ENCODE data around the gene TBC1D3I.

Gene TBC1D3I

GRCh38 chr17:36205637-36206485 is 58.5 kb downstream of the TBC1D3I start:
- no peak for DNase-seq

- no peak for DNase-seq
These were observed 59.5 kb downstream of the TBC1D3I start for GRCh38 chr17:36204724-36205500.
